Endothelial cell of umbilical vein (primary cell): Measurements from ENCODE around the gene CCL11. TPM values are rescaled to one million over a fixed set of nuclear protein-coding genes. Genes with fewer than 3 reads are reported as not detected.

Experiments used
- BruUV-seq: library from RNA; stranded (reverse); fragments of 400-500 nt; replicated peaks from 2 replicates; lab custom pipeline; 2021; lab: Mats Ljungman, UMichigan
- CTCF ChIA-PET: fragments of 300-600, 350-600 bp; sonication (Branson Sonifier 250); formaldehyde crosslinking; loops from one replicate; lab custom pipeline; 2021; ENCODE audit warnings: antibody characterized with exemption, inconsistent platforms; lab: Charles Lee
- POLR2A ChIA-PET: fragments of 300-600, 350-600 bp; sonication (Branson Sonifier 250); formaldehyde crosslinking; loops from one replicate; lab custom pipeline; 2021; ENCODE audit warnings: antibody characterized with exemption, inconsistent platforms; lab: Charles Lee
- DNase-seq: peaks from one replicate; pipeline ENCODE4 v3.0.0-alpha.2; 2011; ENCODE audit warnings: low read depth, low spot score
- FAIRE-seq: peaks from 2 replicates; lab custom pipeline; 2011; peaks lifted over from hg19 to GRCh38; lab: Jason Lieb, UNC
- H2AFZ ChIP-seq: 2 replicates; pipeline ENCODE4 v1.6.0; 2012; ENCODE audit warnings: low read depth, low read length, control low read depth, inconsistent platforms
- H3K27ac ChIP-seq: 2 replicates; pipeline ENCODE4 v1.5.1; 2011; ENCODE audit warnings: low read depth, mild to moderate bottlenecking, control low read depth, low read length, moderate library complexity; ENCODE audit not compliant: insufficient read depth
- H3K27me3 ChIP-seq, 2 experiments: 2 replicates each; pipeline versions ENCODE4 v1.6.0 to v1.6.1; 2011; ENCODE audit warnings: low read length in 2 of 2, mixed read lengths in 1 of 2; ENCODE audit not compliant: control insufficient read depth in 2 of 2, insufficient read depth in 2 of 2
- H3K36me3 ChIP-seq, 2 experiments: 2 replicates in 1 of 2; 3 replicates in 1 of 2; pipeline ENCODE4 v1.5.1; 2011; ENCODE audit warnings: low read length in 2 of 2, mild to moderate bottlenecking in 1 of 2, moderate library complexity in 1 of 2; ENCODE audit not compliant: control insufficient read depth in 2 of 2, insufficient read depth in 2 of 2; ENCODE audit errors: extremely low read depth in 1 of 2
- H3K4me1 ChIP-seq: 3 replicates; pipeline ENCODE4 v1.5.1; 2011; ENCODE audit warnings: mild to moderate bottlenecking, low read length; ENCODE audit not compliant: control insufficient read depth, insufficient read depth; ENCODE audit errors: extremely low read depth
- H3K4me2 ChIP-seq: 2 replicates; pipeline ENCODE4 v1.6.1; 2011; ENCODE audit warnings: low read length, control low read depth, mixed read lengths; ENCODE audit not compliant: insufficient read depth
- H3K4me3 ChIP-seq, 3 experiments: fragments of 200-600 bp in 1 of 3; sonication (generic), shearing (Covaris generic) in 1 of 3; replicated peaks in 1 of 3; 2 replicates each; pipeline ENCODE4 v1.5.1; 2011 to 2016; ENCODE audit warnings: control low read depth in 3 of 3, low read length in 3 of 3, mild to moderate bottlenecking in 2 of 3, inconsistent platforms in 1 of 3, low read depth in 1 of 3, moderate library complexity in 1 of 3; ENCODE audit not compliant: insufficient read depth in 1 of 3
- H3K79me2 ChIP-seq: 2 replicates; pipeline ENCODE4 v1.6.0; 2012; ENCODE audit warnings: low read length, inconsistent platforms; ENCODE audit not compliant: control insufficient read depth, insufficient read depth
- H3K9ac ChIP-seq: replicated peaks from 2 replicates; pipeline ENCODE3; 2011; ENCODE audit warnings: low read length, control low read depth; ENCODE audit not compliant: insufficient read depth; ENCODE audit errors: extremely low read depth
- H3K9me1 ChIP-seq: replicated peaks from 3 replicates; pipeline ENCODE4 v1.6.0; 2011; ENCODE audit warnings: mild to moderate bottlenecking, low read length; ENCODE audit not compliant: control insufficient read depth, insufficient read depth; ENCODE audit errors: extremely low read depth
- H3K9me3 ChIP-seq: replicated peaks from 2 replicates; pipeline ENCODE4 v1.5.1; 2012; ENCODE audit warnings: low read length, inconsistent platforms; ENCODE audit not compliant: control insufficient read depth, insufficient read depth
- H4K20me1 ChIP-seq: replicated peaks from 2 replicates; pipeline ENCODE3; 2011; ENCODE audit warnings: mild to moderate bottlenecking, low read length; ENCODE audit not compliant: control insufficient read depth, insufficient read depth; ENCODE audit errors: extremely low read depth
- GATA2 ChIP-seq: IDR thresholded peaks from 2 replicates; pipeline ENCODE4 v1.7.0; 2011; ENCODE audit warnings: low read depth, mild to moderate bottlenecking, moderate library complexity, mixed read lengths, low read length; ENCODE audit not compliant: insufficient read length, insufficient read depth
- MYC ChIP-seq: IDR thresholded peaks from one replicate; pipeline ENCODE4 v1.6.1; 2011; ENCODE audit warnings: mild to moderate bottlenecking, low read depth, low read length
- dilution Hi-C: fragments of 300-500 bp; cut with MboI; formaldehyde crosslinking; loops from one replicate; pipeline ENCODE4 v1.15.0; 2019; ENCODE audit warnings: low sequenced_read_pairs; ENCODE audit not compliant: extremely low pct_ligation_motif_present
- intact Hi-C: fragments of 100-400 bp; cut with micrococcal nuclease; formaldehyde crosslinking; loops from one replicate; pipeline ENCODE4 v1.10.0; 2022
- polyA plus RNA-seq, 4 experiments: library from polyadenylated mRNA; depleted of rRNA in 3 of 4; stranded (reverse) in 3 of 4; unstranded in 1 of 4; fragments of >200 nt; gene quantifications; 2 replicates each; pipeline versions ENCODE4 v1.2.1 to v1.2.3, GENCODE V29; 2011 to 2012; ENCODE audit warnings: missing spikeins in 1 of 4
- total RNA-seq: library from RNA; stranded (reverse); gene quantifications from 2 replicates; pipeline ENCODE4 v1.2.3, GENCODE V29; 2021
- TF ChIP-seq, protein P1 (sequence below): IDR thresholded peaks from 2 replicates; pipeline ENCODE4 v1.6.1; 2011; ENCODE audit not compliant: insufficient read depth, insufficient read length

CCL11 gene
- total and polyA plus RNA-seq, 2 donors (not counting 3 experiments of a cell fraction or from before 2014, with no cell fraction given): not detected

DNA sequence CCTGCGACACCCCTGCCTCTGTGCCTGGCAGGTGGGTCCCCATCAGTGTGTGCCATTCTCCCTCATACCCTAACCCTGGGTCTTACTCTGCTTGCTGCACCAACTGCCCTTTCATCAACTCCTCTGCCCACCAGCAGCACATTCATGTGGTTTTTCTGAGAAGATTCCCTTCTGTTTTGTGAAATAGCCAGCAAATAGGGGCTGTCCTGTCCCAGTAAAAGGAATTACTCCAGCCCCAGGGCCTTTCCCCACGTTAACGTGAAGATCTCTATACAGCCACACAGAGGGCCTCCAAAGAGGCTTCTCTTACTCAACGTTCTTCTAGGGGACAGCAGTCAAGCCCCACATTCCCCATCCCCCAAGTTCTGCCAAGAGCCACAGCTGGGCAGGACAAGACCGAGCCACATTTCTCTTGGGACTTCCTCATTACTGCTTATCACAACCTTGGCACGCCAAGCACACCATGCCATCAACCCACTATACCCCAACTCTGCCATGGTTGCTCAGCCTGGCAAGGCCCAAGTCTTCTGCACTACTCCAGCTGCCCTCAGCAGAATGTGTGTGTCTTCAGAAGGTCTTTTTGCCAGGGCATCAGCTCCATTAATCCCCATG lies 49.2 kb upstream of the CCL11 start:
- H3K27me3 ChIP-seq: no peaks in the 10 kb centered on the region
- H3K9me3 ChIP-seq: no peaks in the 10 kb centered on the region
- H4K20me1 ChIP-seq: no peaks in the 10 kb centered on the region
- POLR2A ChIA-PET: interaction anchor here (1.3 kb wide), 1 partner anchor 16 kb away, joined by 9 read pairs; no protein-coding TSS in a partner anchor
- CTCF ChIA-PET: interaction anchor here (1.2 to 3.6 kb wide), 7 partner anchors 15 to 125 kb away, joined by 3 to 51 read pairs (median 5); partner anchors contain the start of gene CCL2
- no peaks in the 10 kb centered on the region for H3K9me1 ChIP-seq
- peaks cover 62% of the 10 kb centered on the region for H3K4me1 ChIP-seq
- BruUV-seq: TSS peak; percentile 39
- dilution Hi-C loops (no loop called here), intact Hi-C loops (no loop called here)
- H3K27ac ChIP-seq: peak overlapping the region; percentile 78
- no peaks in the 10 kb centered on the region for H3K79me2 ChIP-seq
- TF ChIP-seq, protein P1, sequence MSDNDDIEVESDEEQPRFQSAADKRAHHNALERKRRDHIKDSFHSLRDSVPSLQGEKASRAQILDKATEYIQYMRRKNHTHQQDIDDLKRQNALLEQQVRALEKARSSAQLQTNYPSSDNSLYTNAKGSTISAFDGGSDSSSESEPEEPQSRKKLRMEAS: no peak
- H3K36me3 ChIP-seq: no peaks in the 10 kb centered on the region
- no peak overlapping the region for H3K4me2 ChIP-seq
- H3K9ac ChIP-seq: no peak overlapping the region
- DNase-seq (no peak), FAIRE-seq (no peak)
- H3K4me3 ChIP-seq: no peak overlapping the region
- H2AFZ ChIP-seq: no peak overlapping the region

DNA sequence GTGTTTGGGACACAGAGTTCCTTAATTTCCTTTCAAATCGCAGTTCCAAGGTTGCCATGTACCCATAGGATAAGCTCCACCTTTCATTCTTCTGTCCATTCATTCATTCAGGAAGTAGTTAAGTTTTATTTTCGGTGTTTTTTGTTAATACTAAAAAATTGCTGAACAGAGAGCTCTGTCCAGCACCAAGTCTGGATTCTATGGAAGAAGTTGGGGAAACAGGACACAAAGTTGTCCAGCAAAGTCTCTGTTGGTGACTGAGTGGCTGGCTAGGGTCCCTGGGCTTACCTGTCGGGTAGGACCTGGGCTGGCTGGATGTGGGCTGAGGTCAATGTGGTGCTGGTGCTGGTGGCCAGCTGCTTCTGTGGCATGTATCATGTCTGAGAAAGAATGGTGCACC lies 48.1 kb upstream of the CCL11 start:
- Histone ChIP-seq H3K9ac (no peak overlapping the region), H3K27ac (peak overlapping the region; percentile 99), H2AFZ (no peak overlapping the region), H3K27me3 (no peaks in the 10 kb centered on the region), H3K79me2 (no peaks in the 10 kb centered on the region), H4K20me1 (no peaks in the 10 kb centered on the region), H3K4me3 (no peak overlapping the region), H3K9me3 (no peaks in the 10 kb centered on the region), H3K4me2 (no peak overlapping the region), H3K9me1 (no peaks in the 10 kb centered on the region), H3K36me3 (no peaks in the 10 kb centered on the region), H3K4me1 (peaks cover 73% of the 10 kb centered on the region)
- peak; percentile 17 for DNase-seq
- FAIRE-seq: peak; percentile 44
- ChIA-PET POLR2A (interaction anchor here (2.3 to 2.6 kb wide), 2 partner anchors 11 to 15 kb away, joined by 12 to 14 read pairs; no protein-coding TSS in a partner anchor), CTCF (interaction anchor here (0.8 to 3.6 kb wide), 12 partner anchors 10 to 123 kb away, joined by 3 to 51 read pairs (median 4); partner anchors contain the start of genes CCL2 and CCL7)
- BruUV-seq: no TSS peak
- no peak for TF ChIP-seq MYC
- TF ChIP-seq GATA2: no peak
- intact Hi-C loops (no loop called here), dilution Hi-C loops (no loop called here)
